Glutamatergic neuron (in vitro differentiated cells): ENCODE results near the gene REXO1. TPM values are rescaled to one million over a fixed set of nuclear protein-coding genes. Genes with fewer than 3 reads are reported as not detected.

ENCODE experiments used
- DNase-seq: peaks from one replicate; pipeline ENCODE4 v3.0.0; 2022
- H3K27ac Mint-ChIP-seq: one replicate; pipeline ENCODE4 v1.8.0; 2020; ENCODE audit warnings: mild to moderate bottlenecking, mixed read lengths, inconsistent platforms; ENCODE audit not compliant: unreplicated experiment
- H3K27me3 Mint-ChIP-seq: one replicate; pipeline ENCODE4 v1.8.0; 2020; ENCODE audit warnings: mild to moderate bottlenecking, moderate library complexity, mixed read lengths, inconsistent platforms; ENCODE audit not compliant: unreplicated experiment
- H3K36me3 Mint-ChIP-seq: one replicate; pipeline ENCODE4 v1.8.0; 2020; ENCODE audit warnings: mild to moderate bottlenecking, mixed read lengths, inconsistent platforms; ENCODE audit not compliant: unreplicated experiment
- H3K4me1 Mint-ChIP-seq: one replicate; pipeline ENCODE4 v1.8.0; 2020; ENCODE audit warnings: mild to moderate bottlenecking, low read depth, mixed read lengths, inconsistent platforms; ENCODE audit not compliant: unreplicated experiment
- H3K4me3 Mint-ChIP-seq: one replicate; pipeline ENCODE4 v1.8.0; 2020; ENCODE audit warnings: mild to moderate bottlenecking, mixed read lengths, inconsistent platforms; ENCODE audit not compliant: unreplicated experiment
- H3K9me3 Mint-ChIP-seq: one replicate; pipeline ENCODE4 v1.8.0; 2020; ENCODE audit warnings: mild to moderate bottlenecking, moderate library complexity, mixed read lengths, inconsistent platforms; ENCODE audit not compliant: unreplicated experiment
- total RNA-seq: library from RNA; stranded (reverse); fragmentation: NEBNext Ultra II Directional; extraction: Animal tissue kit (Norgen Biotek cat#: 25700); gene quantifications from one replicate; pipeline ENCODE4 v1.2.1, GENCODE V29; 2021; ENCODE audit not compliant: unreplicated experiment
- TF ChIP-seq, protein P1 (sequence below): fragments of 200-600 bp; sonication (generic); IDR thresholded peaks from one replicate; pipeline ENCODE4 v1.5.0; 2021; ENCODE audit not compliant: partially characterized antibody, unreplicated experiment

REXO1 gene
- total RNA-seq, 1 donor from 2014 or later = 65.7 TPM

DNA sequence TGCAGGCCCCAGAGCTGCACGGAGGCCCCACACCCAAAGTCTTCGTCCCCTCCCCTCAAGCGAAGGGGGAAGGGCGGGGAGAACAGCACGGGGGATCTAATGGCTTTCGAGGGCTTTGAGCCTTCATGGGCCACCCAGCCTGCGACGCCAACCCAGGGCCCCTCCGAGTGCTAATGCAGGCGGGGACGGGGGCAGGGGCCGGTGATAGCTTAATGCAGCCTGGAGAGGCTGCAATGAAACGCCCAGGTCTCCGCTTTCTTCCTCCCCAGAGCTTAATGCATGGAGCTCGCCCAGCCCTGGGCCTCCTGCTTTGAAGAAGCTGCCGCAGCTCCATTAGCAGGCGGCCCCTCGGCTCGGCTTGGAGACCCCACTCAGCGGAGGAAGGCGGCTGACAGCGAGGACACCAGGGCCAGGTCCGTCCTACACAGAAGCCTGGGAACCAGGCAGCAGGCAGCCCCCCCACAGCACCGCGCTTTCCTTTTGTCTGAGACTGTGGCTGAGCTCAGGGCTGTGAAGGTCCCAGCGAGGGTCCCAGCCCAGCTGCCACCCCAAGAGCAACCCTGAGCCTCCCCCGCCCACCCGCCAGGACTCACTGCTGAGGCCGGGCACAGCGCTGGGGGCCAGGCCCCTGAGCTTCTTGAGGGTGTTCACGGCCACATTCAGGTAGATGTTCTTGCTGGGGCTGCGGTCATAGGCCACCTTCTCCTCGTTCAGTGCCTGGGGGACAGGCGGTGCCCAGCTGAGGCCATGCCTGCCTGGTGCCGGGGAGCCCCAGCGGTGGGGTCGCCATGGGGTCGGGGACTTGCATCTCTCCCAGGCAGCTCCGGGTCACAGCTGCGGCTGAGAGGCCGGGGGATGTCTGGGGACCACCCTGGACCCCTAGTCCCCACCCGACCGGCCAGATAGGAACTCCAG is 28.7 kb downstream of the REXO1 start:
- Mint-ChIP-seq H3K27me3 (peaks cover 3% of the 10 kb centered on the region), H3K4me3 (no peak overlapping the region), H3K9me3 (peaks cover 6% of the 10 kb centered on the region), H3K4me1 (peaks cover 3% of the 10 kb centered on the region), H3K36me3 (no peaks in the 10 kb centered on the region), H3K27ac (no peak overlapping the region)
- TF ChIP-seq, protein P1, sequence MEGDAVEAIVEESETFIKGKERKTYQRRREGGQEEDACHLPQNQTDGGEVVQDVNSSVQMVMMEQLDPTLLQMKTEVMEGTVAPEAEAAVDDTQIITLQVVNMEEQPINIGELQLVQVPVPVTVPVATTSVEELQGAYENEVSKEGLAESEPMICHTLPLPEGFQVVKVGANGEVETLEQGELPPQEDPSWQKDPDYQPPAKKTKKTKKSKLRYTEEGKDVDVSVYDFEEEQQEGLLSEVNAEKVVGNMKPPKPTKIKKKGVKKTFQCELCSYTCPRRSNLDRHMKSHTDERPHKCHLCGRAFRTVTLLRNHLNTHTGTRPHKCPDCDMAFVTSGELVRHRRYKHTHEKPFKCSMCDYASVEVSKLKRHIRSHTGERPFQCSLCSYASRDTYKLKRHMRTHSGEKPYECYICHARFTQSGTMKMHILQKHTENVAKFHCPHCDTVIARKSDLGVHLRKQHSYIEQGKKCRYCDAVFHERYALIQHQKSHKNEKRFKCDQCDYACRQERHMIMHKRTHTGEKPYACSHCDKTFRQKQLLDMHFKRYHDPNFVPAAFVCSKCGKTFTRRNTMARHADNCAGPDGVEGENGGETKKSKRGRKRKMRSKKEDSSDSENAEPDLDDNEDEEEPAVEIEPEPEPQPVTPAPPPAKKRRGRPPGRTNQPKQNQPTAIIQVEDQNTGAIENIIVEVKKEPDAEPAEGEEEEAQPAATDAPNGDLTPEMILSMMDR = no peak
- peak; percentile 42 for DNase-seq

DNA sequence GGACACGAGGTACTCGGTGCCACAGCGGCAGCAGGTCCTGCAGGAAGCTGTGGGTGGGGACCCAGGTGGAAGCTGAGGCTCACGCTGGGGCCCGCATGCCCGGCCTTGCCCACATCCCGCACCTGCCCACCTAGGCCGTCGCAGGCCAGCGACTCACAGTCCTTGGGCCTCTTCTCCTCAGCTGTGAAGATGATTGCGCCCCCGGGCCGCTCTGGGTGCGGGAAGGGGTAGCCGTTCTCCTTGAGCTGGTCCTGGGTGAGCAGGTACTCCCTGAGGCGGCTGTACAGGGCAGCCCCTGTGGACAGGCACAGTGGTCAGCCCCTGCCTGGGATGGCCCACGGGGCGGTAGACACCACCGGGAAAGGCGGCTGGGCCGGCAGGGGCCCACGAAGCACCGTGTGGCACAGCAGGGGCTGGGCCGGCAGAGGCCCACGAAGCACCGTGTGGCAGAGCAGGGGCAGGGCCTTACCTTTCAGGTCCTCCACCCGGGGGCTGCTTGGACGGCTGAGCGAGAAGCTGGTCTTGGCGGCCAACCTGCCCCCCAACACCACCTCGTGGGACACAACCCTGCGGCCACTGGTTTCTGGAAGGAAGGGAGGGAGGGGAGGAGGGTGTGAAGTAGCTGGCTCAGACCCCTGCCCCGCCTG is 29.6 kb downstream of the REXO1 start:
- H3K27ac Mint-ChIP-seq = no peak overlapping the region
- peaks cover 3% of the 10 kb centered on the region for H3K9me3 Mint-ChIP-seq
- H3K4me1 Mint-ChIP-seq = peaks cover 3% of the 10 kb centered on the region
- TF ChIP-seq, protein P1 = no peak
- no peaks in the 10 kb centered on the region for H3K36me3 Mint-ChIP-seq
- H3K27me3 Mint-ChIP-seq = peaks cover 3% of the 10 kb centered on the region
- no peak overlapping the region for H3K4me3 Mint-ChIP-seq
- DNase-seq = peak; percentile 13

DNA sequence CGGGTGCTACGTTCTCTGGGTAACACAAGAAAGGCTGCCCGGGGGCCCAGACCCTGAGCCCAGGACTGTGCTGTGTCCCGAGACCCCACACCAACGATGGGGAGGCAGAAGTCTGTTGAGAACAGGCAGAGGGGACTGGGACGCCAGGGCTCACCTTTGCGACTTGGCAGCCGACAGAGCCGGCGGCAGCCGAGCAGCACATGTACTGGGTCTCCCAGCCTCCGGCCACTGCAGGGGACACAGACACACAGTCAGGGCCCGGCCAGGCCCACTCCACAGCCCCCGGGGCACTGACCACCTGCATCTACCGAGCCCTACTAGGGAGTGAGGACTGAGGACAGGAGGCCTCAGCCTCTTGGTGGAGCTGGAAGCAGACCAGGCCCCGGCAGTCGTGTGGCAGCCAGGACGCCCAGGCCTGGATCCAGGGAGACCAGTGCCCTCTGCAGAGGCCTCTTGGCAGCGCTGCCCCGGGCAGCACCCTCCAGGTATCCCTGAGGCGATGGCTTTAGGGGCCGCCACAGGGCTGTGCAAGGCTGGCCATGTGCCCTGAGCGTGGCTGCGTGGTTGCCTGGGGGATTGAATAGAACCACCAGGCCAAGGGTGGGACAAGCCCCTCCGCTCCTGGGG is 30.6 kb downstream of the REXO1 start:
- no peak overlapping the region for H3K4me3 Mint-ChIP-seq
- H3K27ac Mint-ChIP-seq = no peak overlapping the region
- H3K9me3 Mint-ChIP-seq = peaks cover 5% of the 10 kb centered on the region
- H3K27me3 Mint-ChIP-seq = peaks cover 7% of the 10 kb centered on the region
- peak; percentile 14 for DNase-seq
- no peaks in the 10 kb centered on the region for H3K36me3 Mint-ChIP-seq
- TF ChIP-seq, protein P1 = no peak
- H3K4me1 Mint-ChIP-seq = peaks cover 5% of the 10 kb centered on the region

DNA sequence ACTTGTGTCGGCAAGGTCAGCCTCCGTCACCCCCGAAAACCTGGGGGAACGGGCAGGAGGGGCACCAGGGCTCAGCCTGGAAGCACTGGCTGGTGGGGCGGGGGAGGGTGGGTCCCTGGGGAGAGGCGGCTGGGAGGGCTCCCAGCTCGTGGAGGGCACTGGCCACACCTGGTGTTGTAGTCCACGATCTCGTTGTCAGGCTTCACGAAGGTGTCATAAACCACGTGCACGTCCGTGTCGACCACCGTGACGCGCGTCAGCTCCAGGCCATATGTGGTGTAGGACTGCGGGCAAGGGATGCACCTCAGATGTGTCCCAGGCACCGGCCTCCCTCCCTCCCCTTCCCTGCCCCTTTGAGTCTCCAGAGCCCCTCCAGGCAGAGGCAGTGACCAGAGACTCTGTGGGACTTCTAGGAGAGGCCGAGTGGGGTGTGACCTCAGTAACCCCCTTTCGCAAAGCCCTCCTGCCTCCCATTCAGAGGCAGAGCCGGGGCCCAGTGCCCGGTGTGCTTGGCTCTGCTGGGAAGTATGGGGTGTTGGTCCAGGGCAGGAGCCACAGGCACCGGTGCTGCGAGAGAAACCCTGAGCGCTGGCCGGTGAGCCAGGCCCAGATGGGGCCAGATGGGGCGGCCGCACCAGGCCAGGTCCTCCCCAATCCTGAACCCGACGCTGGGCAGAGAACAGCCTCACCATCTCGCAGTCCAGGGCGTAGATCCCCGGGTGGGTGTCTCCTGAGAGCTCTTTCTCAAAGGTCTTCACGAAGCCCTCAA is 31.6 kb downstream of the REXO1 start:
- TF ChIP-seq, protein P1 = no peak
- no peak overlapping the region for H3K27ac Mint-ChIP-seq

More for the DNA sequence above, 31.6 kb downstream of the REXO1 start:
- H3K27me3 Mint-ChIP-seq = peaks cover 10% of the 10 kb centered on the region
- H3K9me3 Mint-ChIP-seq = peaks cover 8% of the 10 kb centered on the region
- DNase-seq = peak; percentile 14
- no peak overlapping the region for H3K4me3 Mint-ChIP-seq
- H3K36me3 Mint-ChIP-seq = no peaks in the 10 kb centered on the region
- H3K4me1 Mint-ChIP-seq = peaks cover 5% of the 10 kb centered on the region
